Stimulated activated CD8-positive, alpha-beta memory T cell treated with anti-CD3 and anti-CD28 coated beads, Interleukin-4, amount 100 ng/mL, for 1 hour (primary cell): ENCODE measurements around the gene PYGM.

Experiments used
- DNase-seq, 2 donors: peaks; one replicate each; pipeline ENCODE4 v3.0.0-alpha.2; 2020; ENCODE audit warnings: low read depth in 2 of 2, low spot score in 1 of 2

PYGM gene

DNA sequence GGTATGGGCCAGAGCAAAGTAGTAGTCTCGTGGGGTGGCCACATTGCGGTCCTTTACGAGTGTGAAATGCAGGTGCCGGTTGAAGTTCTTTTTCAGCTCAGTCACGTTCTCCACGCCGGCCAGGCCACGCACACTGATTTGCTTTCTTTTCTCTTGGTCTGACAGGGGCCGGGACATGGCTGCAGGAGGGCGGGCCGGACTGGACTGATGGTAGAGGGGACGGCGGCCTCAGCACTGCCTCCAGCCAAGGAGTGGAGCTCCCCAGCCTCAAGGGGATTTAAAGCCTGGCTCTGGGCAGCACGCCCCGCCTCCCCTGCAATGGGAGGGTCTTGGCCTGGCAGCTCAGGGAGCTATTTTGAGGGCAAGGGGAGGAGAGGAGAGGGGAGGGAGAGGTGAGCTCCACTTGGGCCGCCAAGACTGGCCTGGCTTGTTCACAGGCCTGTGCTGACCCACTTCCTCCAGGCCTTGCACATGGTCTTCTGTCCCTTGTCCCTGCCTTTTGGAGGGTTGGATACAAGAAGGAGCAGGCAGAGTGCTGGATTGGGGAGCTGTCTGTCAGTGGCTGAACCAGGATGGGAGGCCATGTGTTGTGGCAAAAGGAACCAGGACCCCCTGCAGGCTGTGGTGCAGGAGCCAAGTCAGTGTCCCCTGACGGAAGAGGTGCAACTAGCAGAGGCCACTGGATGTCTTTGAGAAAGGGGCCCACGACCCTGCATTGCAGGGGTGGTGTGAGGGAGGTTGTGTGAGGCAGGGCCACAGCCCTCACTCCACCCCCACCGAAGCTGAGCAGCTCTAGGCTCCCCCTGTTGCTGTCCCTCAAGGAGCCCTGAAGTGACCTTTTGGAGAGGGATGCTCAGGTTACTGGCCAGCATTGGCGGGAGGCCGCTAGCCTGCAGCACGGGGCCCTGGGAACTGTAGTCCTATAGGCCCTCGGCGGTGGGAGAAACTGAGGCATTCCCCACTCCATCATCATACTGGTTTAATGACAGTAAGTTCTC lies at the start of gene PYGM:
Gene PYGM (minus strand): TSS at position 253 of the 998 bp plus-strand sequence. CDS start 76 bp downstream, at position 177.
- DNase-seq, result no peak

DNA sequence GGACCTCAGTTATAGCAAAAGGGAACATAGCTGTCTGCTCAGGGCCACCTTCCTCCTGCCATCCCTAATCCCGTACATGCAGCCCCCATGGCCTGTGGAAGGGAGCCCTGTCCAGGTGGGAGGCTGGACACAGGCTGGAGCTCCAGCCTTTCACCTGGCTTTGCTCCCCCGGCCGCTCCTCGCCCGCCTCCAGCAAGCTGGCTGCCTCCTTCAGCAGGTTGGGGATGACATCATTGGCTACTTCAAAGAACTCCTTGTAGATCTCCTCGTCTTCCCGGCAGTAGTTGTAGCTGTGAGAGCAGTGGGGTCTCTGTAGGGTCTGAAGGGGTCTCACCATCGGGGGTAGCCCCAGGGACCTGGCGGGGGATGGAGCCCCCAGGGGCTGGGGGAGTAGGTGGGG lies 45.7 kb upstream of the PYGM start:
- DNase-seq, result no peak

DNA sequence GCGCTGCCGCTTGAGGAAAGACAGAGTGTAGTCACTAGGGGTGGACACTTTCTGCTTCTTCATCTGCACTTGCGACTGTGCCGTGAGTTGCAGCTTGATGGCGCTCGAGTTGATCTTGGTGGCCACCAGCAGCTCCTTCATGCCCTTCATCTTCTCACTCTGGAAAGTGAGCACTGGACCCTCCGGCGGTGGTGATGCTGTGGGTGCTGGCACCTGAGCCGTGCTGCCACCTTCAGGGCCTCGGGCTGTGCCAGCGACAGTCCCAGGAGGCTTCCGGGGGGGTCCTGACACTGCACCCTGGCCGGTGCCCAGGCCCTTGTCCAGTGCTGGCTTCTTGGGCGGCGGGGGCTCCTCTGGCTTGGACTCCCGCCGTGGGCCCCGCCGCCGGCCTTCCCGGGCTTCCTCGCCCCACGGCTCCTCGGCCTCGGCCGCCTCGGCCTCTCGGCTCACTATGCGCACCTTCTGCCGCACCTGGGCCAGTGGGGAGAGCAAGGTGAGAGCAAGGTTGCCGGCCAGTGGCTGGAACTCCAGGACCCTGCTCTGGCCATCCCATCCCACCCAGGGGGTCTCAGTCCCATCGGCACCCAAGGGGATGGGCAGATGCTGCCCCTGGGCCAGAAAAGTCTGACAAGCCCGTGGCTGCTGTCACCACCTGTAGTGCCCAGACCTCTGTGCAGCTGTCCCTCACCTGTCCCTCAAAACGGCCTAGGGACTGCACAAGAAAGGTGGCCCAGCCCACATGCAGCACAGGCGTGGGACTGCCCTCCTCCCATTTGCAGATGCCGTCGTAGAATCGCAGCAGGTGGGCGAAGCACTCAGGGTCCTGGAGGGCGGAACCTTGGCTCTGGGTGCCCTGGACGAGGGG lies 44.8 kb upstream of the PYGM start:
- DNase-seq, result no peak

DNA sequence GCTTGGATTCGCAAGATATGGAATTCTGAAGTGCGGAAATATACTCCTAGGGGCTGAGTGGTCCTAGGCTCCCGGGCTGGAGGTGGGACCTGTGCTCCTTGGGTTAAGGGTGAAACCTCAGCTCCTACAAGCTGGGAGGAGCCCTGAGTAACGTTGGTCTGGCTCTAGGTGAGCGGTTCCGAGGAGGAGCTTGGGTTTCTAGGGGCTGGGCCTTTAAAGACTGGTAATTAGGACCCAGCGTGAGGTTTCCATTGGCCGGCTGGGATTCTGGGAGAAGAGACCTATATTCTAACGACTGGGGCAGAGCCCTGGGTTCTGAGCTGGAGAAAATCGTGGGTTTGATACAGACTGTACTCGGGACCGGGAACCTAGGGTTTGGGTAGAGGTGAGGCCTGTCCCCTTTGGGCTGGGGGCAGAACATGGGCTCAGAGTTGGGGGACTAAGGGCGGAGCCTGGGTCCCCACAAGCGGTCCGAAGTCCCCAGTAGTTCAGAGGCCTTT lies 44.1 kb upstream of the PYGM start:
- no peak for DNase-seq

DNA sequence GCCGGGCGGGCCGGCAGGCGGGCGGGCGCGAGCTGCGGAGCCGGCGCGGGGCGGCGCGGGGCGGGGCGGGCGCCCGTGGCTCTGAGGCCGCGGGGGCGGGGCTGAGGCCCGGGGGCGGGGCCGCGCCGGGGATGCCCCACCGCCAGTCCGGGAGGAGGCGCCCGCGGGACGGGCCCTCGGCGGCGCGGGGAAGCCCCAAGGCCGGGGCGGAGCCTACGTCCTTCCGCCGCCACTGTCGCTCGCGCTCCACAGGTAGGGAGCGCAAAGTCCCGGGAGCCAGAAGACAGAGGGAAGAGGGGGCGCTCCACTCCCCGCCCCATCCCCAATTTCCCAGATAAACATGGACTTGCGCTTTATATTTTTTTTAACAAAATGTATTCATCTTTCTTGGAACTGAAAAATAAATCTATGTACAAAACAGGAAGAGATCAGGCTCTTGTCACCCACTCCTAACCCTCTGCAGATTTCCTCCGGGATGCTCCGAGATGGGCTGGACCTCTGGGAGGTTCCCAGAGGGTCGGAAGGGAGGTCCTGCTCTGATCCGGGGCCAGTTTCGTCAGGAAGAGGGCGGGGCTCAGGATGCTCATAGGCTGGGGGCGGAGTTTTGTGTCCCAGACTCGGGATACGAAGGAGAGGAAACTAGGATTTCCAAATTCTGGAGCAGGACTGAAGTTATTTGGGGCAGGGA lies 43.5 kb upstream of the PYGM start, which contains the start of gene MAP4K2:
Gene MAP4K2 (minus strand): TSS at position 57 of the 688 bp plus-strand sequence. CDS start 65 bp downstream, outside the sequence.
- DNase-seq, result peak; percentile 50 to 69

DNA sequence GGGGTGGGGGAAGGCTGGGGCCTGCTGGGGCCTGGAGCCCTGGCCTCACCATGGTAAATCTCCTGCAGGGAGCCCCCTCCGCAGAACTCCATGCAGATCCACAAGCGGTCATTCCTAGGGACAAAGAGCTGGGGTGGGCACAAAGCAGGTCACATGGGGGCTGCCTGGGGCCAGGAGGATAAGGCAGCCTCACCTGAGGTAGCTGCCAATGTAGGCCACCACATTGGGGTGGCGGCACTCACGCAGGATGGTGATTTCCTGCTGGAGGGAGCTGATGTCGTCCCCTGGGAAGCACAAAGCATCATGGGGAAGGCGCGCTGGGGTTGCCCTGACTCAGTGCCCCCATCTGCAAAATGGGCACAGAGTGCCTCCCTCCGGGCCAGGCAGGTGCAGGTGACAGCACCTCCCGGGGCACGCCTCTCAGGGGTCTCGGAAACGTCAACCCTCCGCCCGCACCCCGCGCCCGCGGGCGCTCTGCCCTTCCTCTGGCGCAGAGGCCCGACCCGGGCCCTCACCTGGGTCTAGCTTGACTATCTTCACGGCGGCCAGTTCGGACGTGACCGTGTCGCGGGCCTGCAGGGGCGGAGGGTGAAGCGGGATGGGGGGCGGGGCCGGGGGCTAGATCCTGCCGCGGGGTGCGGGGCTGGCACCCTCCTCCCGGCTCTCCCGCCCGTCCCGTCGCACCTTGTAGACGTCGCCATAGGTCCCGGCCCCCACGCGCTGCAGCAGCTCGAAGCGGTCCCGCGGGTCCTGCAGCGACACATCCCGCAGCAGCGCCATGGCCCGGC lies 42.8 kb upstream of the PYGM start:
- DNase-seq, result no peak

DNA sequence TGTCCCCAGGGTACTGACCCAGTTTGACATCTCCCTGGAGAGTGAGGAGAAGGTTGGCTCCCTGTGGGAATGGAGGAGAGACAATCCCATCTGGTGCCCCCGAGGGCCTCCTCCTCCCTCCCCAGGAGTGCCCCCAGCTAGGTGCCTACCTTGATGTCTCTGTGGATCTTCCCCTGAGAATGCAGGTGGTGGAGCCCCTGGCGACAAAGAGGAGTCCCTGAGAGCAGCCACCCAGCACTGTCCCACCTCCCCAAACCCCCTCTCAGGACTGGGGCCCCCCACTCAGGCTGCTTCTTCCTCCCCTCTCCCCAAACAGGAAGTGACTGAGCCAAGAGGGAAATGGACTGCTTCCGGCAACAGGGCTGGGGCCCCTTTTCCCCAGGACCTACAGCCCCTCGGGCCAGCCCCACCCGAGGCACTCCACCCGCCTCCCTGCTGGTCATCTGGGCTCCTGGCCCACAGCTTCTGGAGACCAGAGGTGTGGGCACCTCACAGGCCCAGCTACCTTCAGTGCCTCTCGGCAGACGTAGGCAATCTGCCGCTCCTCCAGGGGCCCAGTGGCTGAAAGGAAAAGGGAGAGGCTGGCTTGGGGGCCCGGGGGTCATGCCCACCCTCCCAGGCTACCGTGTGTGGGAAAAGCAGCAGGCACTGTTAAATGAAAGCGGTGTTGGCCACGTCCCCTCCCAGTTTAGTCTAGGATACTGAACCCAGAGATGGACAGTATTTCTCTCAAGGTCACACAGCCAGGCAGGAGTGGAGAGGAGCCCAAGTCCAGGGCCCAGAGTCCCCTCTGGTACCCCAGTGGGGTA lies 42.0 kb upstream of the PYGM start:
- DNase-seq, result no peak

DNA sequence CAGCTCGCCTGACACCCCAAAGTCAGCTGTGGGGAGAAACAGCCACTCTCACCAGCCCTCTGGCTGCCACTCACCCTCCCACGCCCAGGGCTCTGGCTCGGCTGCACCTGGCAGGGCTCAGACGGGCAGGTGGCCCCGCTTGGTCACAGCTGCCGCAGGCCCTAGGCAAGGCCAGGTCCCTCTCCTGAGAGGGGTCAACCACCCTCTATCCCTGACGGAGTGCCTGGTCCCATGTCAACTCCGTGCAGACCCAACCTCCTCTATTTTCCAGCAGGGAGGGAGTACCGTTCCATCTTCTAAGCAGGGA lies 41.3 kb upstream of the PYGM start:
- DNase-seq, result no peak

DNA sequence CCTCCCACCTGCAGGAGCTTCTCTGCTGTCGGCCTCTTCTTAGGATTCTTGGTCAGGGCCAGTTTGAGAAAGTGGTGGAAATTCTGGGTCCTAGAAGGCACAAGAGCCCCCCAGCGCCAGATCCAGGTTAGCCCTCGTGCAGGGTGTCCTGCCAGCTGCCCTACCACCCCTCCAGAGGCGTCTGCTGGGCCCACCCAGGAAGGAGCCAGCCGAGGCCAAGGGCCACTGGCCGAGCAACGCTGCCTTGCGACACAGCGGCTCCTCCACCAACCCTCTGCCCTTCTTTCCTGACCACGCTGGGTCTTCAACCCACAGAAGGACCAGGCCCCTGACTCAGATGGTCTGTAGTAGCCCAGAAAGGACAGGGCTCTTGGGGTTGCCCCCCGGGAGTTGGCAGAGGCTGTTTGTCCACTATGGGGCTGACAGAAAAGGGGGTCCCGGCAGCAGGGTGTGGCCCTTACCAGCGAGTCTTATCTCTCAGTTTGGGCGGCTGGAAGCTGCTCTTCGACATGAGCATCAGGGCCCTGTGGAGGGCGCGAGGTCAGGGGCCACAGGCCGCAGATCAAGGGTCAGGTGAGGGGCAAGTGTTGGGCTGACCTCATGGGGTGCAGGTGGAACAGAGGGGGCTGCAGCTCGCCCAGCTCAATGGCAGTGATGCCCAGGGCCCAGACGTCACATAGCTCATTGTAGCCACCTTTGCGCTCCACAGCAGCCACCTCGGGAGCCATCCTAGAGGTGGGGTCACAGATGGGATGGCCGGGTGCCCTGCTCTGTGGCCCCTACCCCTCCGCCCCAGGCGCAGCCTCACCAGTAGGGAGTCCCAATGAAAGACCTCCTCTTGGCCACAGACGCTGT lies 40.8 kb upstream of the PYGM start:
- no peak for DNase-seq

DNA sequence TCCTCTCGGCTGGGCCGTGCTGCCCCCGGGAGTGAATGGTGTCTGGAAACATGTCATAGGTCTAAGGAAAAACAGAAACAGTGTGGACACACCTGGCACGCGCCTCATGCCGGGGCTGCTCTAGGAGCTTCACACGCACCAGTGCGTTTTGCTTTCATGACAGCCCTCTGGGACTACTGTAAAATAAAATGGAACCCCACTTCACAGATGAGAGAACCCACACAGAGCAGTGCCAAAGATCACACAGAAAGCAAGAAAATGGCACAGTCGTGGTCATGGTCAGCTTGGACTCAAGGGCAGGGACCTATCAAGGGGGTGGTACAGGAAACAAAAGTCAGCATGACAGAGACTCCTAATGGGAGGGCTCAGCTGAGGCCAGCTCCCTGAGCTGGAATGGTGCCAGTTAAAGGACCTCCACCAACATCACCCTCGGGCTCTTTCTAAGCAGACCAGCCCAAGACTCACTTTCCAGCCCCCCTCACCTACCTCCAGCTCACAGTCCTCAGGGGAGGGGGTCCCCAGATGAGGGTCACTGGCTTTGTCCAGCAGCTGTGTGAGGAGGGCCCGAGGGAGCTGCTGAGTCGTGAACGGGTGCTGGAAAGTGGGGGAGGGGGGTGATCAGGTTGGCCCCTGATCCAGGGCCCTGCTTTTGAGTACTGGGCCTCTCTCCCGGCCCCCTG lies 40.0 kb upstream of the PYGM start:
- no peak for DNase-seq

DNA sequence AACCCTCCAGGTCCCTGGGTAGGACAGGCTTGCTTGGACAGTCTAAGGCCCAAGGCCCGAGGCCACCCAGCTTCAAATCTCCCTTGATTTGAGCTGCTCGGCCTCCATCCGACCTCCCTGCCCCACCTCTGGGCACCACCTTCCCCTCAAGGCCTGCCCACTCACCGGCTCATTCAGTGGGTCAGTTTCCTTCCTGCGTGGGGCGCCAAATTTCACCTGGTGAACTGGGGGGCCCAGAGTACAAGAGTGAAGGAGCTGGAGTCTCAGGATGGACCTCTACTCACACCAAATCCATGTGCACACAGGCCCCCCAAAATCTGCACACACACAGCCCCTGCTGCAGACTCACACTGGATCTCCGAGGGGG lies 39.5 kb upstream of the PYGM start:
- DNase-seq, result no peak

DNA sequence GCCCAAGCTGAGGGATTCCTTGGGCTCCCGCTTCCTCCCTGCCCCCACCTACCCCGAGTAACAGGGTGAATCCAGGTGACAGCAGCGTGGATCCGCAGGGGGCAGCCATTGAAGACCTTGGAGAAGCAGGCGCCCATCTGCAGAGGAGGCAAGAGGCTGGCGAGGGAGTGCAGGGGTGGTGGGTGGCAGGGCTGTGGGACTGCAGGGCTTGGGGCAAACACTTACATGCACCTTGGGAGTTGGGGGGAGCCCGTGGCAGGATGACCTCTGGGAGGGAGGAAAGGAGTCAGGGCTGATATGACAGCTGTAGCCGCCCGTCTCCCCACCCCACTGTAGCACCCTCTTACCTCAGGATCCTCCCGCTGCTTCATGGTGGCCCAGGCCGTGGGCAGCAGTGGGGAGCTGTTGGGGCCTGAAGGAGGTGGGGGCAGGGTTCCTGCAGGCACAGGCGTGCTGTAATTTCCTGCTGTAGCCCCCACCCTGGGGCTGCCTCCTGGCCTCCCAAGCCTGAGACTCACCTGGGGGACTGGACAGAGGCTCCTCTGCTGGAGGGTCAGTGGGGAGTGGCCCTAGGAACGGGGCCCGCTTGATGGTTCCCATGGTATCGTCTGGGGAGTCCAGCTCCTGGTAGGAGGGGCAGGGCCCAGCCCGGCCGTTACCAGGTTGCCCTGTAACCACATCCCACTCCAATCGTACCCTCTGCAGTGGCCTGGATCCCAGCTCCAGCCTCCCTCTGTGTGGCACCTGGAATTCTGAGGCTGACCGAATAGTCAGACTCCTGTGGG lies 37.2 kb upstream of the PYGM start:
- DNase-seq, result no peak

DNA sequence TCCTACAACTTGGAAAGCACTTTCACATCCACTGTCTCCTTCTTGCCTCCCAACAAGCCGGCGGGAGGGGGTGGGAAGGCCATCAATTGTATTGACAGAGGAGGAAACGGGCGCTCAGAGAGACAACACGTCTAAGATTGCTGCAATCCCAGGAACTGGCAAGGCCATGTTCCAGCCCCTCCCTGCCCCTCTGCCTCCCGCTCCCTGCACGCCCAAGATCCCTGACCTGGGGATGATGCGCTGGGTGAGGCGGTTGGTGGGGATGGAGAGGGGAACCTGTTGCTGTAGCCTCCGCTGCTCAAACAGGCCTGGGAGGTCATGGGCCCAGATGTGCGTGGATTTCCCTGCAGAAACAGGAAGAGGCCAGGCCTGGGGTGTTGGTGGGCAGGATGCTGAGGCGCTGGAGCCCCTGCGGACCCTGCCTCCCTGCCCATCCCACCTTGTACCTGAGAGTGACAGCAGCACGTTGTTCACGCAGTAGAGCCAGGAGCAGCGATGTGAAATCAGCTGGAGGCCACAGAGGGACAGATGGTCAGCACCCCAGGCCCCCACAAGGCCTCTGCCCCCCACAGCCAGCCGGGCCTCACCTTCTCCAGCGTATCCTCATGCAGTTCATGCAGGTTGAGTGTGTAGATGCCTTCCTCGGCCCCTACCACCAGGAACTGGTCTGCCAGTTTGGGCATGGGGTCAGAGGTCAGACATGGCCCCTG lies 36.4 kb upstream of the PYGM start:
- no peak for DNase-seq

DNA sequence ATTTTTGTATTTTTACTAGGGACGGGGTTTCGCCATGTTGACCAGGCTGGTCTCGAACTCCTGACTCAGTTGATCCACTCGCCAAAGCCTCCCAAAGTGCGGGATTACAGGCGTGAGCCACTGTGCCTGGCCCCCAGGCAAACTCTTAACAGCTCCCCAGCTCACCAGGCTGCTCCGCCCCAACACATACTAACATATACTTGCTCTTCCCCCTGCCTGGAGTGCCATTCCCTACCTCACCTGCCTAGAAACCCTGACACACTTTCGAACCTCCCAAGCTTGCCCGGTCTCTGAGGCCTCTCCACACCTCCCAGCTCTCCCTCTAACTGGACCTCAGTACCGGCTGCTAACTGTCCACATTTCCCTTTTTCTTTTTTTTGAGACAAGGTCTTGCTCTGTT lies 34.8 kb upstream of the PYGM start:
- DNase-seq, result no peak

DNA sequence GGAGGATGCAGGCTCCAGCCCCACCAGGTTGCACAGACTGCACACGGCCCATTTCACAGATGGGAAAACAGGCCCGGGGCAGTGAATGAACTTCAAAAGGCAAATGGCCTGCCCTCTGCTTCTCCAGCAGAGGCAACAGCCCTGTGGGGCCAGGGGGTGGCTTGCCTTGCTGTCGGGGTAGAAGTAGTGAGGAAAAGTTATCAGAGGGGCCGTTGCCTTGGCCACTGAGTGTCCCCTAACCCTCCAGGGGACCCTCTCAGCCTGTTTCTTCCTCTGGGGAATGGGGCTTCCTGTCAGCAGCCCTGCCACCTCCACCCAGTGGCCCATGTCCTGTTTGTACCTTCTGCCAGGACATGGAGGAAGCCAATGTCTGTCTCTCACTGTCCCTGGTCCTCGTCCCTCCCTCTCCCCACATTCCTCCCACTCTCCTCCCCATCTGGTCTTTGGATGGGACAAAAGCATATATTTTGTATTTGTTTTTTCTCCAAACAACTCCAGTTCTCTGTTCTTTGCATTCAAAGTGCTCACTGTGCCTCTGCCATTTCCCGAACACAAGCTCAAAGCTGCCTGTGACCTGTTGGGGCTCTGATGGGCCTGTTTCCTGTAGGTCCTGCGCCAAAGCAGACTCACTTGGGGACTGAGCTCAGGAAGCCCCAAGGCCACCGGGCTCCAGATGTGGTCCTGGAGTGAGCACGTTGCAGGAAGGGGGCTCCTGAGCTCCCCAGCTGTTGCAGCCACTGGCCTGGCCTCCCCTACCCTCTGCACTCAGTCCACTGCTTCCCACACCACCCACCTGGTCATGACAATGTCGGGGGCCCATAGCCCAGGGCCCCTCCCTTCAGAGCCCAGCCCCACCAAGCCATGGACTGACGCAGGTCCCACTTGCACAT lies 33.7 kb upstream of the PYGM start:
- DNase-seq, result no peak

DNA sequence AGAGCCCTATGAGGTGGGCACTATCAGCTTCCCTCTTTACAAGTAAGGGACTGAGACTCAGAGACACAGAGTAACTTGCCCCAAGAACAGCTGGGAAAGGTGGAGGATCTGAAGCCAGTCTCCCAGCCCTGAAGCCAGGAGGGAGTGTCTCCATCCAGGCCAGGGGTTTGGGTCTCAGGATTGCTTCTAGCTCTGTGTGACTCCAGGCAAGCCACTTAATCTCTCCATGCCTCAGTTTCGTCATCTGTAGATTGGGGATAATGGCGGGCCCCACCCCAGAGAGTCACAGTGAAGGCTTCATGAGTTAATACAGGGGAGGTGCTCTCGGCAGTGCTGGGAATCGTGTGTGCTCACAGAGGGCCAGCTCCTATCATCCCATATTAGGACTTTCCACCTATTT lies 32.7 kb upstream of the PYGM start:
- no peak for DNase-seq
